ENCODE results near the gene PRKCA.

Gene PRKCA

DNA sequence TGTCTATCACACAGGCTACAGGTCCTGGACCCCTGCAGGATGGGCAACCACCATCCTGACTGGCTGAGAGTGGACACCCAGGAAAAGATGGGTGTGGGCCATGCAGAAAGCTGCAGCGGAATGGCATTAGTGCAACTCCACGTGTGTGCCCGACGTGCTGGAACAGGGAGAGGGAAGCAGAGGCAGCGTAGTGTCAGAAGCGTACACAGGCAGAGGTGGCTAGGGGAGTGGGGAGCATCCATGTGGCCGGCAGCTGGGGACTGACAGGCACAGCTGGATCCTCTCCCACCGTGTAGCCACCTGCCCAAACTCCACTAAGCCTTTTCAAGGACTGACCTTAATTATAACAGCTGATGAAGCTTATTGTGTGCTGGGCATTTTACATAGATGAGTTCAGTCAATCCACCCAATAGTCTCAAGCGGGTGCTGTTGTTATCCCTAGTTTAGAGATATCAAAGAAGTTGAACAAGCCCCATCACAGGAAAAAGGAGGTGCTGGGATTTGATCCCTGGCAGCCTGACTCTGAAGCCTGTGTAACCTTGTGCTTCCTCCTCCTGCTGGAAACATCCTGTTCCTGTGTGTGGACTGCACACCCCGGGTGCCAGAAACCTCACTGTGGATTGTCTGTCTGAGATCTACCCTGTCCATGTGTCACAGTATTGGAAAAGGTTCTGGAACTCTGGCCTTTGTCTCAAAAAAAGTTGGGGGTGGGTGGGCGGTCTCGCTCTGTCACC is 114.0 kb downstream of the PRKCA start:
- no peak for FAIRE-seq

DNA sequence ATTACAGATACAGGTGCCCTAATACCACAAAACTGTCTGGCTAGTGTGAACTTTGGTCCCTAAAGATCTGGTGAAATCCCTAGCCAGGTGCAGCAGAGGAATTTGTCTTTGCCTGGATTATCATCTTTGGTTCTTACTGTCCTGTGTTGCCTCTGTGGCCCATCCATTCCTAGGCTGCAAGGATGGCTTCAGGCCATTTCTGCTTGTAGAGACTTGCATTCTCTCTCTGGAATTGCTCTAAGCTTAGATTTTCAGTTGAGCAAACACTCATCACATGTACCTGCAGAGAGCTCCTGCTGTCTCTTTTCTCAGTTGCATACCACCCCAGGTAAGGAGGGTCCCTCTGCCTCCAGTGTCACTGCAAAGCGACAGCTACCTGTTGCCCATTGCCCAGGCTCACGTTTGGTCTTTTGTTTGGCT is 114.9 kb downstream of the PRKCA start:
- FAIRE-seq = no peak

DNA sequence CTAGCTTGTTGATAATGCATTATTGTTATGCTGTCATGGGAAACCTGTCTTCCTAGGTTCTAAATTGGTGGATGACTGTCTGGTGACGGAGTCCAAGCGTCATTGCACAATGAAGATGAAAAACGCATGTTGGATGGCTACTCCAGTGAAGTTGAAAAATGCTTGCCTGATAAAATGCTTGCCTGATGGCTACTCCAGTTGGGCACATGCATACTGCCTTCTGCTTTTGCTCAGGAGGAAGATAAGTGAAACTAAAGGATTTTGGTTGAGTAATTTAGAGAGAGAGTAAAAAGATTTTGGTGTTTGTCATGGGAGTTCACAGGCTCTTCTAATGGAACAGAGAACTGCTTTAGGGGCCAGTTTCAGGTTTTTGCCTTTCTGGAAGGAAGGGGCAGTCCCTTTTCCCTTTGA is 118.6 kb downstream of the PRKCA start:
- no peak for FAIRE-seq

DNA sequence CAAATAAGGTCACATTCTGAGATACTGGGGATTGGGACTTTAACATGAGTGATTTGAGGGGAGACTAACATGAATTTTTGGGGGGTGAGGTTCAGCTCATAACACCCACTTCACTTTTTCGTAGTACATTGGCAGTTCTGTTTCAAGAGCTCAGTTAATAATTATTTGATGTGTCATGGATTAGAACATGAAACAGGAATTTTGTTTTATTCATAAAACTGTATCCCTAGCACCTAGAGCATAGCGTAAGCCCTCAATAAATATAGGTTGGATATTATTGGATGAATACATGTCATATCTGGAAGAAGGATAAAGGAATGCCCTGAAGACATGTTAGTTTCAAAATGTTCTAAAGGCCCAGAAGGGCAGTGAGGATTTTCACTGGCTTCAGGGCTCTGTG is 119.8 kb downstream of the PRKCA start:
- no peak for FAIRE-seq

DNA sequence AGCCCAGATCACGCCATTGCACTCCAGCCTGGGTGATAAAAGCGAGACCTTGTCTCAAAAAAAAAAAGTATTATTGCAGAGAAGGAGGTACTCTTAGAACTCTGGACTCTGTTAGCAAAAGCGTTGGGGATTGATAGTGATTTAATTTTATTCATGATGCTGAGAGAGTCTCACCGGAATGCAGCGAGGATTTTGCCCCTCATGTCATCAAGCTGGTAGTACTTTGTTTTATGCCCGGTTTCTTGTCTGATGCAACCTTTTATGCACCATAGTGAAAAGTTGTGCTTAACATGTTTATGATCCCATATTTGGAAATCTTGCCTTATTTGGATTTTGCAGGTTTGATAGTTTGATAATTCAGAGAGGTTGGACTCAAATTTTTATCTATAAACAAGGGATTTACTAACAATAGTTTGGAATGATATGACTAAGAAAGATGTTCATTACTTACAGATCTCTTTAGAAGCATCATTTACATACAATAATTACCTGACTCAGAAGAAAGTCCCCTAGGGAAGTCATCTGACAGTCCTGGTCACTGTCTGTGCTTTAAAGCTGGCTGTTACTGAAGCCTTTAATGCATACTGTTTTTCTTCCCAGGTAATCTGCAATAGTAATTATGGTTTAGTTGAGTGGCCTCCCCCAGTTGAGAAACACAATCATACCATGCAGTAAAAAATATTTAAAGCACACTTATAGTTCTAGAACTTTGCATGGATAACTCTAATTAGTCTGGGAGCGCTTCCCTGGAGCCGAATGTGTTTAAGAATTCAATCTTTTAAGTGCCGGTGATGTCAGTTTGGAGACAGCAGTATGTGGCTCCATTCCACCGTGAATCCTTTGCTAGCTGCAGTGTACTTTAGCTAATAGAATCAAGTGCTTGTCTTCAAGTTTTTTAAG is 120.9 kb downstream of the PRKCA start:
- FAIRE-seq = no peak

DNA sequence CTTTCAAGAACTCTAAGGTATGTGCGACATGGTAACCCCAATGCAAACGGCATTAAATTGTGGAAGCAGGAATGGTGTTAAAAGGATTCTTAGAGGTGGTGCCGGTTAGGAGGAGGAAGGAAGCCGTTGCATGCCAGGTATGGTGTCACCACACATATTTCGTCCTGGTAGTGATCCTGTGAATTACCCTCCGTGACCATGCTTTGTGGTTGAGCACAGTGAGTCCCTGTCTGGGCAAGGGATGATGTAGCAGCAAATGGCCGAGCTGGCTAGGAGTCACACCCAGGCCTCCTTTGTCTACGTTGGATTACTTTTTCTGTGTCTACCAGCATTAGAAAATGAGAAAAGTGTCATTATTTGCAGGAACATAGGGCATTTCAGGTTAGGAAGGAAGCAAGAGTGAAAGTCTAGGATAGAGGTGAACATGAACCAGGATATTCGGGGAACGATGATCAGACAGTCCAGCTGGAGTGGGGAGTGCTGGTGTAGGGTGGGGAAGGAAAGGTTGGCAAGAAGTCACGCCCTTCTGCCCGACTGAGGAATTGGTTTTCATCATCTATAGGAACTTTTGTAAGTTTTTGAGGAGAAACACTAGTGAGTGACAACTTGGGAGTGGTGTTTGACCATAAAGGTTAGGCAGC is 123.5 kb downstream of the PRKCA start:
- FAIRE-seq = no peak

DNA sequence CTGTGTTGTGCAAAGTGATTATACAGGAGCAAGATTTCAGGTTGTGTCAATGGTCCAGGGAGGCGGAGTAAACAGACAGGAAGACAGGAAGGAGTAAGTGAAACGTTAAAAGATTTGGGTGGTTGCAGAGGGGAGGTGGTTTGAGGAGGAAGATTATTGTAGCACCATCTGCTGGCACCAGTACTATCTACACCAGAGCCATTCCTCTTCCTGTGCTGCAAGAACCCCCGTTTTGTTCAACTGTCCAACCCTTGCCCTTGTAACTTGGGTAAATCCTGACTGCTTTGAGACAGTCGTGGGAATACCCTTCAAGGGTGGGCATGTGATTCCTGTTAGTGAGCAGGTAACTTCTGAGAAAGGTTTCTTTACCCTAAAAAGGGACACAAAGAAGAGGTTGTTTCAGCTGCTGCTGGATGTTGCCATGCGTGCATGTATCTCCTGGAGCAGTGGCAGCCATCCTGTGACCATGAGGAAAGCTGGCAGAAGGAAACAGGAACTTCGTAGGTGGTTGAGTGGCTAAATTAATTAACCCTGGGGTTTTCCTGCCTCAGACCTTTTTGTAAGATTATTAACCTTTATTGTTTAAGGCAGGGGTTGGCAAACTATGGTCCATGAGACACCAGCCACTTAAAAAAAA is 124.1 kb downstream of the PRKCA start:
- no peak for FAIRE-seq

DNA sequence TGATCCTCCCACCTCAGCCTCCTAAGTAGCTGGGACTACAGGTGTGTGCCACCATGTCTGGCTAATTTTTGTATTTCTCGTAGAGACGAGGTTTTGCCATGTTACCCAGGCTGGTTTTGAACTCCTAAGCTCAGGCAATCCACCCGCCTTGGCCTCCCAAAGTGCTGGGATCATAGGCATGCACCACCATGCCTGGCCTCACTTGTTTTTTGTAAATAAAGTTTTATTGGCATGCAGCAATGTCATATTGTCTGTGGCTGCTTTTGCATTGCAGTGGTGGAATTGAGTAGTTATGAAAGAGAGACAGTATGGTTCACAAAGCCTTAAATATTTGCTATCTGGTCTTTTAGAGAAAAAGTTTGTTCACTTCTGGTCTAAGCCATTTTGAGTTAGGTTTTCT is 124.7 kb downstream of the PRKCA start:
- FAIRE-seq = no peak

DNA sequence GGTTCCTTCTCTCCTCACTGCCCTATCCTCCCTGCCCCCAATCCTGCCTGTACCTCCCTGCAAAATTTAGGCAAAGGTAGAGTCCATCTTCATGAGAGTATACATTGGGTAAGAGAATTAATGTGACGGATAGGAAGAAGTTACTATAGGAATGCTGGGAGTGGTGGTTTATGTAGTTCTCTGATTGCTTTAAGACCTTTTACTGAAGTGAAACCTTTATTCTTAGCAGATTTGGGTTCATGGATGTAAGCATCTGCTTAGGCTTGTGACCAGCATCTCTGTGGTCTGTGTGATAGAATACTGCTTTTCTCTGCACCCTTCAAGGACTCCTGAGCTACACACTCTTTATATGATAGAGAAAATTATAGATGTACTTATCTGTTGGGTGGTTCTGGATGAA is 127.3 kb downstream of the PRKCA start:
- no peak for FAIRE-seq

DNA sequence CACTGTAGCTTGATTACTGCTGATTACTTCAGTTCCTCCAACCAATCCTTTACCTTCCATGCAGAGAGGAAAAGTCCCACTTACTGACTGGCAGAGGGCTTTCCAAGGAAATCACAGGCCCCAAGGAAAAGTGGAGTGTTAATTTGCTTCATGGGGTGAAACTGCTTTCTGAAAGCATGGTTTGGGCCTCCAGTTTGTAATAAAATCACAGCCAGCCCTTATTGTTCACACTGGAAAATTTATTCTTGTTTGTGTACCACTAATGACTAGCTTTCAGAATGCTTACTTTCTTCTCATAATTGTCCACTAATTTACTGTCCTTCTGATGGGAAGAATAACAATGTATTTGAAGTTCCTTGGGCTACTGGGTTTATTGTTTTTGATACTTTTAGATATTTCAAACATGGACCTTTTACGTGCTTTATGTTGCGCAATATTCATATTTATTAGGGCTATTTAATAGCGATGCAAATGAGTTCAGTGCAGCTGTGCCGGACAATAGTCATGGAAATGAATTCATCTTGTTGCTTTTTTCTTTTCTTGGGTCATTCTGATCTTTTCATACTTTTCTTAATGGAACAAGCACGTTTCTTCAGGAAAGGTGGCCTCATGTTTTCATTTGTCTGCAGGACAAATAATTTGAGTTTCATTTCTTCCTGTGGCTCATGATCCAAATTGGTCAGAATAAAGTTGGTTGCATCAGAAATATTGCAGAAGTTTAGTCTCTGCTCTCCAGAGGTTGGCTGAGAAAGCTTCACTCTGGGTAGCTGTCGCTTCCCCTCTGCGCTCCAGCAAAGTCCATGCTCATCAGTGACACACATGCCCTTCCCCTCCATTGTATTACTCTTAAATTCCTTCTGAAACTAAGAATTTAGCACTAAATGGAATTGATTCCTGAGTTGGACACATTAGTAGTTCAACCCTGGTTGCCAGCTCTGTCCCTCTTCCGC is 128.7 kb downstream of the PRKCA start:
- FAIRE-seq = peak; percentile 94

DNA sequence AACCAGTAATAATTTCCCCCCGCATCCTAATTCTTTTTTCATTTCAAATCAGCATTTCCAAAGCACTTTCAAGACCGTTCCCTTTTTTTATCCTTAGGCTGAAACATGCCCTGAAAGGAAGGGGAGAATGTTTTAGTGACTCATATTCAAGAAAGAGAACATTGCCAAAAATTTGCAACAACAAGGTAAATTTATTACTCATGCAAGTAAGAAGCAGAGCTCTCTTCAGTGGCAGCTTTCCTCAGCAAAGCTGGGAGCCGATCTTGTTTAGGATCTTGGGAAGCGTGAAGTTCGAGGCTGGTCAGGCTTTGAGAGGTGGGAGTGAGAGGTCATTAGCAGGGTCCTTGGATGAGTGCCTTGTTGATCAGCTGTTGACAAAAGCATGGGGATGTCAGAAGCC is 129.5 kb downstream of the PRKCA start:
- peak; percentile 66 for FAIRE-seq

DNA sequence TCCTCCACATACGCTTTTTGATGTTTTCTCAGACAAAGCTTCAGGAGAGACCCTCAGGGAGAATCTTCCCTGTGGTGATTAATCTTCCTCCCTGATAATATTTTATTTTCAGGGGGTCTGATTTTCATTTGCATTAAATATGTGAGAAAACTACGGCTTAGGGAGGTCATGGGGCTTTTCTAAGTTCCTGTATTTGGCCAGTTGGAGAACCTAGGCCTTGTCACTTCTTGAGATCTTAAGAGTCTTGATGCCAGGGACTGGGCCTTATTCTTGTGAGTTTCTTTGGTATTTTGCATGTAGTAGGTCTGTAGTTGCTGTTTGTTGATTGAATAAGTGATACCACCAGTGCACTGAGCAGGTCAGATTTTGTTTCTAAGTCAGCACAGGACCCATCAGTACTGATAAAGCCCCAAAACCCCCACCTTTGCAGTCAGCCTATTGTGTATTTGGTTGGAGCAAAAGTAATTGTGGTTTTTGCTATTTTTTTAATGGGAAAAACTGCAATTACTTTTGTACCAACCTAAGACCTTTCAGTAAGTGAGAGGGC is 130.1 kb downstream of the PRKCA start:
- FAIRE-seq = no peak

DNA sequence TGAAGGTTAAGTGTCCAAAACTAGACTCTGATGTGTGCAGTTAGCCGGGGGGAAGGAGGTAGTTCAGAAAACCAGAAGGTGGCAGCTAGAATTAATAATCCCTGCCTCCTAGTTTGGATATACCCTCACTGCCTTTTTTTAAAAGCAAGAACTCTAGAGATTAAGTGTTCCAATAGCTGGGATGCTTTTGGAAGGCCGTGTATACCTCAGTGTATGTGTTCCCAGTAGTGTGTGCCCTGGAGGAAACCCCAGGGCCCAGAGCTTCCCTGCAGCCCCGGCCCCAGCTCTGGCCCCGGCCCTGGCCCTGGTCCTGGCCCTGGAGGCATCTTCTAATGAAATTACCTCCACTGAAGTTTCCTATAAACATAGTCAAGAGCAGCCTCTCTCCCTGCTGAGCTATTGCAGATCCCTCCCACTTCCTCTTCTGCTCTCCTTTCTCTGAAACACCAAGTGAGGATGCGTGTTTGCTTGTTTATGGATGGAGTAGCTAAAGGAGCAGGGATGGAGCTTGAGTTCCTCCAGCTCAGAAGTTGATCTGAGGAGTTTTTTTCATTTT is 130.7 kb downstream of the PRKCA start:
- FAIRE-seq = no peak

DNA sequence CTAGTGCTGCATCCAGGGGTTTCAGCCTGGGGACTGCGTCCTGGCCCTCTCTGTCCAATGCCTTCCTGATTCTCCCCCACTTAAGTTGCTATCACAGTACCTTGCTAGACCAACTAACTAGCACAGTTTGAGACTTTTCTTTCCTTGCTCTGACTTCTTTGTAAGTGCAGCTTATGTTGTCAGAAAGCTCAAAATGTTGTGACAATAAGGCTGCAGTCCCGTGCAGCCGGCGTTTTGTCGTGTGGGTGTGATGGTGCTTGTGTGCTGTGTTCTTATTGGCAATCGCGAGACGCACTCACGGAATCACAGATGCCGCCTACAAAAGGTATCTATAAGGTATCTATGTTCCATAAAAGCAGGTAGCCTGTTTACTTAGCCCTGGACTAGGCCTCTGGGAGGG is 132.8 kb downstream of the PRKCA start:
- no peak for FAIRE-seq

DNA sequence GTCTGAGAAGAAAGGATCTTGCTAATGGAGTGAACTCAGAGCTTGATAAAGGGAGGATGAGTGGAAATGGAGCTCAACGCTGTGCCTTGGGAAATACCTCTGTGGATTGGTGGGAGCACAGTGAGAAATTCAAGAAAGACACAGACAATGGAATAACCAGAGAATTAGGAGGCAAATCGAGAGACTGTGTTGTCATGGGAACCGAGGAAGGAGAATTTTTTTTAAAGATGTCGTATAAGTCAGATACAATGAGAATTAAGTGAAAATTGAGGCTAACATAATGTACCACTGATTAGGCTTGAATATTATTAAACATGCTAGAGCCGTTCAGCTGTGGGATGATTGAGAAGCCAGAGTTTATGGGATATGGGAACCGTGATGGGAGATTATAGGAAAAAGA is 134.2 kb downstream of the PRKCA start:
- no peak for FAIRE-seq

DNA sequence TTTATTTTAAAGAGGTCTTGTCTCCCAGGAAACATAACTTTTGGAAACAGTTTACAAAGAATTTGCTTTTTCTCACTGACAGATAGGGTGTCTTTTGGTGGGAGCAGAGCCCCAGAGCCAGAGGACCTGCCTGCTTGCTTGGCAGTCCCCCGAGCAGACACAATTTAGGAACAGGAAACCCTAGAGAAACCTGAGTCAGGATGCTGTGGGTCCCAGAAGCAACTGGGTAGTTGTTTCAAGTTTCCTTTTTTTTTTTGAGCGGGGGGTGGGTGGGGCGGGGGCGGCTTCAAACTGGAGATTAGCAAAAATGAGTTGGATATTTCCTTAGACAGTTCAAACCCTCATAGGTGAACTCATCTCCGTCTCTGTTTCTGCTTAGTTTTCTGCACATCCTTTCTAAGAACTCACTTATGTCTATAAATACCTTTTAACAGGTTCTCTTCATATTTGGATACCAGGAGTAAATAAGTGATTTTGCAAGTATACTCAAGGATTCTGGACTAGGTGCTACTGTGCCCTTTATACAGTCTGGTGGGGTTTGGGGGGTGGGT is 135.1 kb downstream of the PRKCA start:
- FAIRE-seq = no peak

DNA sequence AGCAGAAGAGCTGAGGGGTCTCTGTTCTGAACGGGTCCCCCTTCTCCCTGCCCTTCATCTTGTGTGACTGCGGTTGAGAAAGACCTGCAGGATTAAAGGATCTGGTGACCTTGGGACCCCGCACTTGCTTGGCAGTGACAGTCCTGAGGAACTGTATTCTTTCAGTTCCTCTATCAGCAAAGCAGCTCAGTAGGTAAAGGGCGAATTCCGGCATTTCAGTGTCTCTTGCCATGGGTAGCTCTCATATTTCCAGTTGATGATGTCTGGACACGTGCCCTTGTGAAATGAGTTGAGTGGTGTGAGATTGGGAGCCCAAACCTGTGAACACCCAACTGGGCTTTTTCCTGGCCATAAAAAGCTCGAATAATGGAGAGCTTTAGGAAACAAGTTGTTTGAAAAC is 135.7 kb downstream of the PRKCA start:
- FAIRE-seq = no peak

DNA sequence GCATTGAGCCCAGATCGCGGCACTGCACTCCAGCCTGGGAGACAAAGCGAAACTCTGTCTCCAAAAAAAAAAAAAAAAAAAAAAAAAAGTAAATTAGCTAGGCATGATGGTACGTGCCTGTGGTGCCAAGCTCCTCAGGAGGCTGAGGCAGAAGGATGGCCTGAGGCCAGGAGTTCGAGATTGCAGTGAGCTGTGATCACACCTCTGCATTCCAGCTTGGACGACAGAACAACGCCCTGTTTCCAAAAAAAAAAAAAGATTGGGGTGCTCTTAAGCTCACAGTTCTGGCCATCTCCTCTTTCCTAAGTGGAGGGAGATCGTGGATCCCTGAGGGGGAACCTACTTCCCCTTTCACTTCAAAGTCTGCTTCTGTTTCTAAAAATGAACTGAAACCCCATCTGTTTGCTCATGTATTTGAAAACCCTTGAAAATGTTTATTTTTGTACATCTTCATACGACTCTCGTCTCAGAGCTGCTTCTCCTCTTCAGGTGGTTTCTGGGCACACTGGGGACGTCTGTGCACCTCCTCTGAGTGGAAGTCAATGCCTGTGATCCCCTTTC is 138.8 kb downstream of the PRKCA start:
- no peak for FAIRE-seq

DNA sequence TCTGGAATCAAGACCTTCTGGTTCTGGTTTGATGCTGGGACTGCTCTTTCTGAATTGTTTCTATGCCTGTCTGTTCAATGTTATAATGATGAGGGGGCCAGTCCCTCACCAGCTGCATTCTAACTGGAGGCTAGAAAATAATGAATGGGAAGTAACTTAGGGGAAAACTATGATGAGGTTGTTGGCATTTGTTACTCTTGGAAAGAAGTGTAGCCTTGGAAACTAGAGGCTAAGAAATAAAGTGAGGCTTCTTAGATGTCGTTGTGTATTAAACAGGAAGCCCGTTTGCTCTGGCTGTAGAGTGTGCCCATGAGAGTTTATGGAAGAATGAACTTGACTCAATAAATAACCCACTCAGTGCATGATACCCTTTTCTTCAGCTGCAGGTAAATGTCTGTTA is 140.8 kb downstream of the PRKCA start:
- no peak for FAIRE-seq

DNA sequence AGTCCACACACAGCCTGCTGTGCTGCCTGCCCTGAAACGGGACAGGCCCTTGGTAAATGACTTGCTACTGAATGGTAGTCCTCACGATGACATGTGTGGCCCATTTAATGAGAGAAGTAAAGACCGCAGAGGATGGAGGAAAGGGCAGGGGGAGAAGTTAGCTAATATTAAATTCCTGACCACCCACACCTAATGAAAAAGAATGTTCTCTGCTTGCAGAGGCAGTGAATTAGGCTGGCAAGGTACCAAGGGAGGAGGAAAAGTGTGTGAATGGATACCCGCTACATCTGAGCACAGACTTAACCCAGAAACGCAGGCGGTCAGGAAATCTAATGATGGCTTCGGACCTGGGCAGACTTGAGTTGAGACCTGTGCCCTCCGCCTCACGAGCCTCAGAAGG is 141.2 kb downstream of the PRKCA start:
- no peak for FAIRE-seq

DNA sequence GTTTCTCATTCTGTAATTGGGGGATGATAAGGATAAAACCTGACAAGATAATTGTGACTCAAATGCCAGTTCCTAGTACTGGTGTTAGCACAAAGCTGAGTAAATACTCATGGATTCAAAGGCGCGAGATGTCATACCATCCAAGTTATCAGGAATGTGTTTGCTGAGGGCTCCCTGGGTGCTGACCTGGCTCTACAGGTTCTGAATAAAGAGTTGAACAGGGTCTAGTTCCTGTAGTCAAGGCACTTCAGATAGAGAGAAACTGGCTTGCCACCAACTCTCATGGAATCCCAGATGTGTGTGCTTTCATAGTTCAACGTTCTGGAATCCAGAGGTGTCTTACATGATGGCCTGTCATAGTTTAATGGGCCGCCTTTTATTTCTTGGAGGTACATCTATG is 141.6 kb downstream of the PRKCA start:
- no peak for FAIRE-seq

All from endometrium (tissue), 2 donors.